ENCODE results near the gene ZNF429.
"Not testable (repeated sequence)": the region's sequence is repeated elsewhere in the genome, so short reads cannot be mapped to it uniquely, and the experiment has no call there.

The ZNF429 gene

DNA sequence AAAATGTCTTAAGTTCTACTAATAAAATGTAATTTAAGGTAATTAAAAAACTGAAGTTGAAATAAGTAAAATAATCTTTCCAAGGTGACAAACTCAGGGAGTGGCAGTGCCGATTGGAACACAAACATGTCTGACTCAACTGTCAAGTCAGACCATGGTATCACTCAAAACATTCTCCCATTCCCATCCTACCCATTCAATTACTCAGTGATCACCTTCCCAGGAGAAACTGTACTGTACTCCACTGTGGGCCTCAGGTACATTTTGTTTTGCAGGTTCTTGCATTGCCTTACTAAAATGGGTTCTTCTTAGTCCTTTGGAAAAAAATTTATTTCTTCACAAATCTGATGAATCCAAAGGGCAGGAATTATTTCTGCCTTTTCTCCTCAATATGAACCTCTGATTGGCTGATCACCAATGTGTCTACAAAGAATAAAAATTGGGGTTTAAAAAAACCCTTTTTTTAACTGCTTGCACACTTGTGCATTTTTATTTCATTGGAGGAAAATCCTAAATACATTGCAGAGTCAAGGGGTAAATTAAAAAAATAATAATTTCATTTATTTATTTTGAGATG is 96.8 kb downstream of the ZNF429 start:
- no peak overlapping the region for H3K4me3 ChIP-seq (ENCODE audit: low read depth, low read length)
- DNase-seq (ENCODE audit: low read depth) = no peak
- no peak for TF ChIP-seq CTCF (IDR thresholded peaks at IDR 0.05; ENCODE audit: insufficient read depth, low read depth, low read length, missing control alignments)

GRCh38 chr19:21602659-21603430 is 97.4 kb downstream of the ZNF429 start:
- not testable (repeated sequence) for DNase-seq (ENCODE audit: low read depth); H3K4me3 ChIP-seq (ENCODE audit: low read depth, low read length)

DNA sequence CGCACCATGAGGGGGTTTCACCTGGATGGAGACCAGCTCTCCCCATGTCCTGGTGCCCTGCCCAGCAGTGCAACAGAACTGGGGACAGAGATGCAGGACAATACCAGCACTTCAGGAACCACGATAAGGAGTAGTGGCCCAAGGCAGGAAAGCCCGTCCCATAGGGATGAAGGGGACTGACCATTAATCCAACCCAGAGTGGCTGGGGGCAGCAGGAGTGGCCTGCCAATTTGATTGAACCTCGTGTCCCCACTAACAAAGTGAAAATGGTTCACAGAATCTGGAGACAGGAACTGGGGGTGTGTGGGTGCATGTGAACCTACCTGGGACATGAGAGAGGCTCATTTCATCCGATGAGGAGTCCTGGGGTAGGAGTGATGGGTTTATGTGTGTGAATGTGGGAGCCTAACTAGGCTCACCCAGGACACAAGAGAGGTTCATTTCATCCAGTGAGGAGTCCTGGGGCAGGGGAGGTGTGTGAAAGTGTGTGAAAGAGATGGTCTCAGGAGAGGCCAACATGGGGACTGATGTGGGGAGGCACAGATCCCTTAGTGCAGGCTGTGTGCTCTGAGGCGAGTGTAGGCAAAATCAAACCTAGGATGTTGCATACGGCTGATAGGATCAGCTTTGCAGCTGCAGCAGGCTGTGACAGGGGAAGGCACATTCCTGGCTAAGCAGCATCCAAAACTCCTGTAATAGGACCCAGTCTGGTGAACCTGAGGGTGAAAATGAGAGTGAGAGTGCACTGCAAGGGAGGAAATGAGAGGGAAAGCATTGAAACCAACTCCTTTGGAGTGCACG is 98.2 kb downstream of the ZNF429 start:
- no peak overlapping the region for H3K4me3 ChIP-seq (ENCODE audit: low read depth, low read length)
- no peak for TF ChIP-seq CTCF (IDR thresholded peaks at IDR 0.05; ENCODE audit: insufficient read depth, low read depth, low read length, missing control alignments)
- DNase-seq (ENCODE audit: low read depth) = no peak

- H3K4me3 ChIP-seq (ENCODE audit: low read depth, low read length) = peak overlapping the region; percentile 20; the same call in 1 of the 2 replicates
- no peak for TF ChIP-seq CTCF (IDR thresholded peaks at IDR 0.05; ENCODE audit: insufficient read depth, low read depth, low read length, missing control alignments)
These were observed 99.0 kb downstream of the ZNF429 start for GRCh38 chr19:21604351-21604926.

More at GRCh38 chr19:21604351-21604926, 99.0 kb downstream of the ZNF429 start:
- DNase-seq (ENCODE audit: low read depth) = no peak

Measured in GM12865 (cell line).